Lower leg skin (tissue), 4 donors: ENCODE data around the gene PRMT7. TPM values are rescaled to one million over a fixed set of nuclear protein-coding genes. Genes with fewer than 3 reads are reported as not detected.

Source experiments
- DNase-seq, 2 donors: peaks; one replicate each; pipeline ENCODE4 v3.0.0-alpha.2; 2019; ENCODE audit warnings: low spot score in 2 of 2
- H3K4me3 ChIP-seq: fragments of 200-600 bp; sonication (generic); 2 replicates; pipeline ENCODE4 v1.5.1; 2017; ENCODE audit warnings: mild to moderate bottlenecking, low read depth; ENCODE audit not compliant: poor library complexity, severe bottlenecking
- POLR2A ChIP-seq, 2 donors: fragments of 450-650 bp; IDR thresholded peaks; one replicate each; pipeline ENCODE4 v1.6.1; 2016 to 2017; ENCODE audit warnings: antibody characterized with exemption in 2 of 2, mild to moderate bottlenecking in 1 of 2, moderate library complexity in 1 of 2
- WGBS, 2 donors: methylation state at CpG; one replicate each; pipeline ENCODE4 v1.1.5; 2018; 5-methylcytosine and 5-hydroxymethylcytosine counted together
- intact Hi-C: fragments of 100-400 bp; cut with DNase I; formaldehyde crosslinking; loops from one replicate; pipeline ENCODE4 v1.15.0; 2023; ENCODE audit warnings: low total_unique reads
- total RNA-seq, 4 donors: library from RNA; depleted of rRNA; stranded (reverse); fragments of >200 nt; gene quantifications; one replicate each; pipeline ENCODE4 v1.1.0, GENCODE V29; 2016
- TF ChIP-seq, protein P1 (sequence below), 3 donors: fragments of 450-650 bp; IDR thresholded peaks; one replicate each; pipeline ENCODE4 v1.5.1; 2016; ENCODE audit warnings: antibody characterized with exemption in 3 of 3, mild to moderate bottlenecking in 3 of 3, moderate library complexity in 2 of 3

Gene PRMT7
- total RNA-seq, 4 donors from 2014 or later = 29.9 to 62.4 (median 45.9) TPM

DNA sequence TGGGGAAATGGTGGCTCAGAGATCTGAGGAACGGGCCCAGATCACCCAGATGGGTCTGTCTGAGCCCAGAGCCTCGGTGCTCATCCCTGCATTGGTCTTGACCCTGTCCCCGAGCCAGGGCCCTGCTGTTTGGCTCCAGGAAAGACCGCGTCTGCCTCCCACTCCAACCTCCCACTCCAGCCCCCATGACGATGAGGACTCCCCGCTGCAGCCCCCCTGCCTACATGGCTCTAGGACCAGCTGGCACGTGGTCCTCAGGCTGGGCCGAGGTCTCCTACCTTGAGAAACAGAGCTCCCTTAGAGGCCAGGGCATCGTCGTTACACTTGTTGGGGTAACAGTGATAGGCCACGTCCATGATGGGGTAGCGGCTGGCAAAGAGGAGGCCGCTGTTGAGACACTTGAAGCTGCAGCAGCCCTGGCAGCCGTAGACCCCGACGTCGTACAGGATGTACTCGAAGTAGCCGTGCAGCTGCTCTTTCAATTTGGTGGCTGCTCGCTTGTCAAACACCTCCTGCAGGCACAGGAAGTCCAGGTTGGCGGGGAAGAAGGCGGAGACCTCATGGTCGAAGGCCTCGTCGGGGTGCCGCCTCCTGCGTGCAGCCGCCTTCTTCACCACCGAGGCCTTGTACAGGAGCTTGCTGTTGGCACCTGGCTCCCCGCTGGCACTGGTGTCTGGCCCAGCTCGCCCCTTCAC lies 59.9 kb downstream of the PRMT7 start:
- DNase-seq = no peak
- no peak overlapping the region for H3K4me3 ChIP-seq
- intact Hi-C loops = no loop called here
- no peak for TF ChIP-seq POLR2A (IDR thresholded peaks at IDR 0.05)
- TF ChIP-seq, protein P1, sequence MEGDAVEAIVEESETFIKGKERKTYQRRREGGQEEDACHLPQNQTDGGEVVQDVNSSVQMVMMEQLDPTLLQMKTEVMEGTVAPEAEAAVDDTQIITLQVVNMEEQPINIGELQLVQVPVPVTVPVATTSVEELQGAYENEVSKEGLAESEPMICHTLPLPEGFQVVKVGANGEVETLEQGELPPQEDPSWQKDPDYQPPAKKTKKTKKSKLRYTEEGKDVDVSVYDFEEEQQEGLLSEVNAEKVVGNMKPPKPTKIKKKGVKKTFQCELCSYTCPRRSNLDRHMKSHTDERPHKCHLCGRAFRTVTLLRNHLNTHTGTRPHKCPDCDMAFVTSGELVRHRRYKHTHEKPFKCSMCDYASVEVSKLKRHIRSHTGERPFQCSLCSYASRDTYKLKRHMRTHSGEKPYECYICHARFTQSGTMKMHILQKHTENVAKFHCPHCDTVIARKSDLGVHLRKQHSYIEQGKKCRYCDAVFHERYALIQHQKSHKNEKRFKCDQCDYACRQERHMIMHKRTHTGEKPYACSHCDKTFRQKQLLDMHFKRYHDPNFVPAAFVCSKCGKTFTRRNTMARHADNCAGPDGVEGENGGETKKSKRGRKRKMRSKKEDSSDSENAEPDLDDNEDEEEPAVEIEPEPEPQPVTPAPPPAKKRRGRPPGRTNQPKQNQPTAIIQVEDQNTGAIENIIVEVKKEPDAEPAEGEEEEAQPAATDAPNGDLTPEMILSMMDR (IDR thresholded peaks at IDR 0.05) = no peak
- WGBS, 2 donors = 86 to 90% methylated on average over 32 of the region's 32 CpGs

- H3K4me3 ChIP-seq = no peak overlapping the region
- WGBS, 2 donors = 90 to 94% methylated on average over 21 to 27 of the region's 27 CpGs
- TF ChIP-seq, protein P1 (IDR thresholded peaks at IDR 0.05) = no peak
- DNase-seq = no peak
- intact Hi-C loops = no loop called here
Measured at GRCh38 chr16:68371276-68371651, 60.4 kb downstream of the PRMT7 start.

DNA sequence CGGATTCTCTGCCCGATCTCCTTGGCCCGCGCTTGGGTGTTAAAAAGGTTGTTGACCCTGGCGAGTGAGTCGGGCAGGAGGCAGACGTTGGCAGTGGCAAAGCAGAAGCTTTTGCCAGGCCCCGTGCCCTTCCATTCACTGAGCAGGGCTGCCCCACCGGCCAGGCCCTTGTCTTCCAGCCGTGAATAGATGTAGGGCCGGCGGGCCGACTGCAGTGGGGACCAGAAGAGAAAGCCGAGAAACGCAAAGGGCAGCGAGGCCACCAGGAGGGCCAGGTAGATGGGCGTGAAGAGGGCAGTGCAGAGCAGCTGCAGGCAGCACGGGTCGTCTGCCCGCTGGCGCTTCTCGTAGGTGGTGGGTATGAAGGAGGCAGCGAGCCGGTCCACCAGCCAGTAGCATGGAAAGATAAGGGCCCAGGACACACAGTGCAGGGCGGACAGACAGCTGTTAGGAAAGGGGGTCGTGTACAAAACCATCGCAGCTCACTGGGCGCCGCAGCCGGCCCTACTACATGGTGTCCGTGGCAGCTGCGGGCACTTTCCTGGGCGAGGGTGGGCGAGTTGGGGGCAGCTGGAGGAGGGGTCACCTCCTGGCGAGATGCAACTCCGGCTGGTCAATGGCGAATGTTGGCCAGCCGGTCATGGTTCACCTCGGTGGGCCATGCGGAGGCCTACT lies 61.0 kb downstream of the PRMT7 start:
- no peak overlapping the region for H3K4me3 ChIP-seq
- no peak for TF ChIP-seq POLR2A (IDR thresholded peaks at IDR 0.05)
- TF ChIP-seq, protein P1 (IDR thresholded peaks at IDR 0.05) = no peak
- DNase-seq = no peak
- intact Hi-C loops = no loop called here
- WGBS, 2 donors = 93 to 96% methylated on average over 35 to 40 of the region's 40 CpGs

DNA sequence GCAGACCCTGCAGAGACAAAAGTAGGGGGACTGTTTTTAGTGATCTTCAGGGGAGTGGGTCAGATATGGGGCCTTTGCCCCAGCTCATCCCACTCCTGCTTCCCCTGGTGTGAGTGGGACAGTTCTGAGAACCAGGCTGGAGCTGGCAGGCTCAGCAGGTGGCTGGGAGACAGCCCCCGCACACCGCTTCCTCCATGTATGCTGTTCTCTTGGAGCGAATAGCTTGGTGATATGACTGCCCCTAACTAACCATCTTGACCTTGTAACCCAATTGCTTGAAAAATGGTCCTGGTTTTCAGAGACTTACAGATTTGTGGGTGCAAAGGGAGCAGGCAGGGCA lies 61.5 kb downstream of the PRMT7 start:
- H3K4me3 ChIP-seq = no peak overlapping the region
- DNase-seq = no peak
- intact Hi-C loops = no loop called here
- WGBS, 2 donors = 88 to 100% methylated on average over 3 of the region's 3 CpGs
- no peak for TF ChIP-seq POLR2A (IDR thresholded peaks at IDR 0.05)
- TF ChIP-seq, protein P1 (IDR thresholded peaks at IDR 0.05) = no peak

DNA sequence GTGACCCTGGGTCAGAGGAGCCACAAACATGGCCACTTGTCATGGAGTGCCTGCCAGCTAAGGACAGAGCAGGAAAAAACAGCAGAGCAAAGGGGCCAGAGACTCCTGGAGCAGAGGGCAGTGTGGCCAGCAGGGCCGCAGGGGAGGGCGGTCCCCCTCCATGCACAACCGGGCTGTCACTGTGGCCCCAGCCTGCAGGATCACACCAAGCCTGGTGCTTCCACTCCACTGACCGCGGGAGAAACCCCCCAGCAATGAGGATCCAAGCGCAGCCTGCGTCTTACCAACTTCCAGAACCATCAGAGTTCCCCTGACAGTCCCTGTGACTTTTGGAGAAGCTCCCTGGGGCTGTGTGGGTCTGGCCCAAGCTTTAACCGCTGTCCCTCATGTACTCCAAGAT lies 62.0 kb downstream of the PRMT7 start:
- H3K4me3 ChIP-seq = no peak overlapping the region
- DNase-seq = no peak
- WGBS, 2 donors = 90 to 91% methylated on average over 8 of the region's 8 CpGs
- intact Hi-C loops = no loop called here
- TF ChIP-seq, protein P1 (IDR thresholded peaks at IDR 0.05) = no peak
- no peak for TF ChIP-seq POLR2A (IDR thresholded peaks at IDR 0.05)
